ENCODE results near the gene SNX21.
"Not testable (repeated sequence)": the region's sequence is repeated elsewhere in the genome, so short reads cannot be mapped to it uniquely, and the experiment has no call there.

Gene SNX21

GRCh38 chr20:45823949-45824835 lies 9.4 kb upstream of the SNX21 start:
- no peak for DNase-seq

- DNase-seq = no peak
Measured at GRCh38 chr20:45826381-45827019, 7.1 kb upstream of the SNX21 start.

GRCh38 chr20:45827030-45827652 lies 6.5 kb upstream of the SNX21 start, which contains the start of gene TNNC2:
Gene TNNC2, minus strand, starts transcription at chr20:45827312. Its CDS starts 64 bp downstream, at chr20:45827248.
- DNase-seq = no peak

- no peak for DNase-seq
Measured at GRCh38 chr20:45827712-45828111, 5.9 kb upstream of the SNX21 start.

- no peak for DNase-seq
Measured at GRCh38 chr20:45828589-45828988, 5.0 kb upstream of the SNX21 start.

GRCh38 chr20:45829673-45830106 lies 3.9 kb upstream of the SNX21 start:
- DNase-seq = not testable (repeated sequence)

- DNase-seq = no peak
Measured at GRCh38 chr20:45832619-45833018, 980 bp upstream of the SNX21 start.

GRCh38 chr20:45833883-45834796 lies 541 bp downstream of the SNX21 start:
- DNase-seq = peak; percentile 60

- no peak for DNase-seq
Measured at GRCh38 chr20:45834797-45835161, 1.2 kb downstream of the SNX21 start.

- DNase-seq = no peak
Measured at GRCh38 chr20:45835329-45835765, 1.7 kb downstream of the SNX21 start.

- no peak for DNase-seq
Measured at GRCh38 chr20:45835825-45836224, 2.2 kb downstream of the SNX21 start.

- no peak for DNase-seq
Measured at GRCh38 chr20:45836841-45837240, 3.2 kb downstream of the SNX21 start.

GRCh38 chr20:45840700-45841198 lies 7.2 kb downstream of the SNX21 start:
- no peak for DNase-seq

GRCh38 chr20:45841407-45842129 lies 8.0 kb downstream of the SNX21 start:
- no peak for DNase-seq

- DNase-seq = no peak
Measured at GRCh38 chr20:45842169-45842812, 8.7 kb downstream of the SNX21 start.

- no peak for DNase-seq
Measured at GRCh38 chr20:45843506-45843905, 9.9 kb downstream of the SNX21 start.

- no peak for DNase-seq
Measured at GRCh38 chr20:45845452-45845851, 11.9 kb downstream of the SNX21 start.

GRCh38 chr20:45848421-45848820 lies 14.8 kb downstream of the SNX21 start:
- DNase-seq = no peak

- DNase-seq = no peak
Measured at GRCh38 chr20:45848969-45849582, 15.5 kb downstream of the SNX21 start.

- DNase-seq = no peak
Measured at GRCh38 chr20:45850238-45850637, 16.6 kb downstream of the SNX21 start.

GRCh38 chr20:45850926-45851325 lies 17.3 kb downstream of the SNX21 start:
- no peak for DNase-seq

Measured in NCI-H526 treated with DMSO at 0.1 percent for 48 hours (cell line).